ENCODE measurements around the gene IL36RN.

The IL36RN gene

DNA sequence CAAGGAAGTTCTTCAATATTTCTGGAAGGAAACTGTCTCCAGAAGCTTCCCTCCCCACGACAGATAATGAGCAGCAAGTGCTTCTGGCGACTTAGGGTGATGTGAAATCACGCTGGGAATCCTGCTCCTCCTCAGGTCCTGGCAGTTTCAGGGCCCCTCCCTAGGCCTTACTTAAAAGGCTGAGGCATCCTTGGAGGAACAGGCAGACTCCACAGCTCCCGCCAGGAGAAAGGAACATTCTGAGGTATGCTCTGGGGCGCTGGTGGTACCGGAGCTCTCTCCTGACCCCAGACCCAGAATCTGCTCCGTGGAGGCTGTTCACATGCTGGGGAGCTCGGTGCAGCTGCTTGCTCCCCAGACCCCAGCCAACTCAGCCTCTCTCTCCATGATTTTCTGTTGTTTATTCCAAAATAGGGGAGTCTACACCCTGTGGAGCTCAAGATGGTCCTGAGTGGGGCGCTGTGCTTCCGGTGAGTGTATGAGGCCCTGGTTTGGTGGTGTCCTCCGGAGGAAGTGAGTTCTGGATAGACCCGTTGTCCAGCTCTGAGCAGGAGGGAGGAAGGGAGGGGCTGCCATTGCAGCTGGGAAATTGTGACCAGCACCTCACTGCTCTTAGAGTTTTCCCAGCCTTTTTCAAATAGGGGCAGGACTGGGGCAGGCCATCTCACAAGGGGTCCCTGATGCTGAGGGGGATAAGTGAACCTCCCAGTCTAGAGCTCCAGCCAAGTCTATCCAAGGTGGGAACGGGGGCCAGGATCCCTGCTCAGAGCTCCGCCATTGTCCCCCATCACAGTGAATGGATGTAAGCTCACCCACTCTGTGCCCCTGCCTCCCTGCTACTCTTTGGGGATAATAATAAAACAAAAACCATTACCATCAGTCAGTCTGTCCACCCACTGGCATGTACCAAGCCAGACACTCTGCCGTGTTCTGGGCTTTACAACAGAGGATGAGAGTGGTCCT, at the start of gene IL36RN:
Gene IL36RN (plus strand): TSS at position 201 of the 963 bp plus-strand sequence. CDS start 241 bp downstream, at position 442.
- no peak for DNase-seq (ENCODE audit: low read depth, low spot score)

DNA sequence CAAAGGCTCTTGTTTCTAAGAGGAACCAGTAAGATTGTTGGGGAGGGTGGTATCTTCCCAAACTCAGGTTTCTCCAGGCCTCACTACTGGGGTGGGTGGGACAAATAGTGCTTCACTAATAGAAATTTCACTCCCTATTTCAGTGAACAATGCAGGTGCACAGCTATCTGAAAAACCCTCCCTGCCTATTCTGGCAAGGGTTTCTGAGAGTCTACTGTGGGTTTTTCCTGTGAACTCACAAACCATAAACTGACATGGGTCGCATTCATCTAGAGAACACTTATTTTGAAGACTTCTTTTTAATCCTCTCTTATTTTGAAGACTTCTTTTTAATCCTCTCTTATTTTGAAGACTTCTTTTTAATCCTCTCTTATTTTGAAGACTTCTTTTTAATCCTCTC, 49.4 kb upstream of the IL36RN start:
- DNase-seq (ENCODE audit: low read depth, low spot score) = no peak

DNA sequence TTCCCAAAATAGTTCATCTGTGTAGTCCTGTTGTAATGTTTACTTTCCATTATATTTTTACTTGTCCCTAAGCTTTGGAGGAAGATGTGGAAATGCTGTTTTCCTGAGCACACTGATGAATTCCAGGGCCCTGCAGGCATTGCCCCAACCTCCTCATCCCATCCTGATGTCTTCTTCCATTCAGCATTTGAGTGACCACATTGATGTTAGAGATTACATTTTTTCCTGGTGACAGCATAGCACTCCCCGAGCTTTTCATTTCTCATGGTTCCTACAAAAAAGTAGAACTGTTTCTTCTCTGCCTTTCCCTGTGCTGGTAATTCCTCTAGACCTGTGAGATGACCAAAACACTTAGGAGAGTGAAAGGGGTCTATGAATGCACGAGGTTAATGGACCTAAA, 48.9 kb upstream of the IL36RN start:
- no peak for DNase-seq (ENCODE audit: low read depth, low spot score)

DNA sequence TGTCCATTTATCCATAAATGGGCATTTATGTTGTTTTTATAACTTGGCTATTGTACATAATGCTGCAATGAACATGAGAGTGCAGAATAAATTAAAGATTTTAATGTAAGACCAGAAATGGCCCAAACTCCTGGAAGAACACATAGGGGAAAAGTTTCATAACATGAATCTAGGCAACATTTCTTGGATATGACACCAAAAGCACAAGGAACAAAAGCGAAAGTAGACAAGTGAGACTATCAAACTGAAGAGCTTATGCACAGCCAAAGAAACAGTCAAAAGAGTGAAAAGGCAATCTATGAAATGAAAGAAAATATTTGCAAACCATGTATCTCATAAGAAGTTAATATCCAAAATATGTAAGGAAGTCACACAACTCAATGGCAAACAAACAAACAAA, 47.9 kb upstream of the IL36RN start:
- no peak for DNase-seq (ENCODE audit: low read depth, low spot score)

GRCh38 chr2:113012436-113013335, 46.3 kb upstream of the IL36RN start:
- DNase-seq (ENCODE audit: low read depth, low spot score) = peak; percentile 5

DNA sequence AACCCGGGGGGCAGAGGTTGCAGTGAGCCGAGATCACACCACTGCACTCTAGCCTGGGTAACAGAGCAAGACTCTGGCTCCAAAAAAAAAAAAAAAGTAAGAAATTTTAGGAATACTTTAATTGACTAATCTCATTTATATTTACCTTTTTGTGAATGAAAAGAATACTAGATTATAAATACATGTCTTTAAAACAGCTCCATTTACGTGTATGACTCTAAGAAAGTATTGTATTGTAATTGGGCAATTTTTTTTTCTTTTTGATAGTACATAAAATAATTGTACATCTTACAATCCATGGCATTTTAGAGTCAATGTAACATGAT, 45.7 kb upstream of the IL36RN start:
- DNase-seq (ENCODE audit: low read depth, low spot score) = no peak

DNA sequence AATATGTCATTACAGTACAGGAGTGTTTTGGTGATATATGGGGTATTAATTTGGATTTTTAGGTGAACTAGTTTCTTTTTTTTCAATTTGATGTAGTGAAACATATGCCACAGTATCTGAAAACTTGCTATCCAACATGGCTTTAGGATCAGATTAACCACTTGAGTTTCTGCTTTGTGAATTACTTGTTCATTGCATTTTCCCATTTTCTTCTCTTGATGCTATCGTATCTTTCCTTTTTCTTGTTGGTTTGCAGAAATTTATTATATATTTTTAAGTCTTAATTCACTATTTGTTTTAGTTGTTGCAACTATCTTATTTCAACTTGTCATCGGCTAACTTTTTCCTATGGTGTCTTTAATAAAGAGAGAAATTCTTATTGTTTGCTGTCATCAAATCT, 44.9 kb upstream of the IL36RN start:
- no peak for DNase-seq (ENCODE audit: low read depth, low spot score)

GRCh38 chr2:113015042-113015441, 44.0 kb upstream of the IL36RN start:
- DNase-seq (ENCODE audit: low read depth, low spot score) = no peak

GRCh38 chr2:113015655-113016054, 43.3 kb upstream of the IL36RN start:
- DNase-seq (ENCODE audit: low read depth, low spot score) = no peak

- no peak for DNase-seq (ENCODE audit: low read depth, low spot score)
Measured at GRCh38 chr2:113018509-113018908, 40.5 kb upstream of the IL36RN start.

- DNase-seq (ENCODE audit: low read depth, low spot score) = no peak
Measured at GRCh38 chr2:113021312-113021711, 37.7 kb upstream of the IL36RN start.

GRCh38 chr2:113024764-113025163, 34.2 kb upstream of the IL36RN start:
- no peak for DNase-seq (ENCODE audit: low read depth, low spot score)

- no peak for DNase-seq (ENCODE audit: low read depth, low spot score)
Measured at GRCh38 chr2:113025737-113026136, 33.3 kb upstream of the IL36RN start.

- DNase-seq (ENCODE audit: low read depth, low spot score) = no peak
Measured at GRCh38 chr2:113027691-113028090, 31.3 kb upstream of the IL36RN start.

- no peak for DNase-seq (ENCODE audit: low read depth, low spot score)
Measured at GRCh38 chr2:113028112-113028511, 30.9 kb upstream of the IL36RN start.

GRCh38 chr2:113032737-113033136, 26.3 kb upstream of the IL36RN start:
- no peak for DNase-seq (ENCODE audit: low read depth, low spot score)

DNA sequence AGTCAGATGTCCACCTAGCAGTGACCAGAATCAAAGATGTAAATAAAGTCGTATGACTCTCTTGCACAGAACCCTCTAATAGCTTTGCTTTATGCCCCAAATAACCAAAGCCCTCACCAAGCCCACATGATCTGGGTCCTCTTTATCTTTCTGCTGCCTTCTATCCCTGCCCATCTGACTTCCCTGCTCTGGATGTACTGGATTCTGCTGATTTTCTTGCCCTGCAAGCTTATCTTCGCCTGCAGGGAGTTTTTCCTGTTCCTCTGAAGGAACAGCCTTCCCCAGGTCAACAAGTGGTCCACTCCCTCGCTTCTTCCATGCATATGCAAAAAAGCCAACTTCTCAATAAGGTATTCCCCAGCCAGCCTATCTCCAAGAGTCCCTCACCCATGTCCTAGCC, 25.0 kb upstream of the IL36RN start:
- DNase-seq (ENCODE audit: low read depth, low spot score) = no peak

- DNase-seq (ENCODE audit: low read depth, low spot score) = no peak
Measured at GRCh38 chr2:113036763-113037162, 22.2 kb upstream of the IL36RN start.

DNA sequence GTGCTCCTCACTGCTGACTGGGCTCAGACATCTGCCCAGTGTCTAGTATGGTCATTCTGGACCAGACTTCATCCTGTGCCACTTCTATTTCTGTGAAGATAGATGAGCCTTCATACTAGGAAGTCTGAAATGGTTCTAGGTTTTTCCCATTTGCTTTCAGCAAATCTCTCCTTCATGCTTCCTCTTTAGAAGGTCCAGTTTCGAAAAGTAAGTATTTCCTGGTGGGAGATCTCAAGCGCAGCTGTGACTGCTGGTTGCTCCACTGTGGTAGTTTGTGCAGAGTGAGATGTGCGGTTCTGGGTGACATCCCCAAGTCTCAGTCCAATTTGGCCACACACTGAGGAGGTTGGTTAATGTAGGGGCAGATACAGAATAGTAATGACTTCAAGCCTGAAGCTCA, 20.7 kb upstream of the IL36RN start:
- DNase-seq (ENCODE audit: low read depth, low spot score) = no peak

GRCh38 chr2:113039158-113039557, 19.8 kb upstream of the IL36RN start:
- no peak for DNase-seq (ENCODE audit: low read depth, low spot score)

DNA sequence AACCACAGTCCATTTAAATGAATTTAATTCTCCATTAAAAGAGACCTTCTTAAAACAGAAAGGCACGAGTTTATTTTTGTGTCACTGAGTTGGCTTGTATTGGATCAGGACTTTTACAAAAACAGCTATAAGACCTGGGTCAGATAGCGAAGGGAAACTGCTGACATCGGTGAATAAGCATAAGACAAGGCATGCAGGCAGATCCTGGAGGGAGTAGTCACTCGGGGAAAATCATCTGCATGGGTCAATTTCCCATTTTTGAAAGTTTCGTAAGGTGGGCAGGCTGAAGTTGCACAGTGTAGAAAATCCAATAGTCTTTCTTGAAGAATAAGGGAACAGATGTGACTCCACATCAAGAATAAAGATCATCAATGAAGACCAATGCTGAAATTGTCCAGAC, 19.3 kb upstream of the IL36RN start:
- no peak for DNase-seq (ENCODE audit: low read depth, low spot score)

DNA sequence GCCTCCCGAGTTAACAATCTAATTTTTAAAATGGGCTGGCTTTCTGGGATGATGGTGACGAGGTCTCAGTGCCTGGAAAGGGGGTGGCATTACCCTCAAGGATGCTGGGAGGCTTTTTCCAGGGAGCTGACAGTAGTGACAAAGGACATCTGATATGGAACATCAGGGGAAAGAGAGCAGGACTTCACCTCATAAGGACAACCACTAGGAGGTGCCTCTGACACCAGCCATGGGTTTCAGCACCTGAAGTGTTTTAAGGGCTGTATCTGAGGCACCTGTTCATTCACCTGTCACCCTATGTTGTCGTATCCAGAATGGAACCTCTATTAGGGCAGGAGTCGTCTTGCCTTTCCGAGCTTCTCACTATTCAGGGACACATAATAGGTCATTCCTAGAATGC, 17.1 kb upstream of the IL36RN start:
- no peak for DNase-seq (ENCODE audit: low read depth, low spot score)

DNA sequence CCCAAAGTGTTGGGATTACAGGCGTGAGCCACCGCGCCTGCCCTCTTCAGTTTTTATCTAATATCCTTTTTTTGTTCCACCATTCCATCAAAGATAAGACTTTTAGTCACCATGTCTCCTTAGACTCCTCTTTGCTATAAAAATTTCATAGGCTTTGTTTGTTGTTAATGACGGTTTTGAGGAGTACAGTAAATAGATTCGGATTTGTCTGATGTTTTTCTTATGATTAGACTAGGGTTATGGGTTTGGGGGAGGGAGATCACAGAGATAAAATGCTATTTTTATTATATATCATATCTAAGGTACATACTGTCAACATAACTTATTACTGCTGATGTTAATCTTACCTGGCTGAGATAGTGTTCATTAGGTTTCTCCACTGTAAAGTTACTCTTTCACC, 12.5 kb upstream of the IL36RN start:
- no peak for DNase-seq (ENCODE audit: low read depth, low spot score)

Measured in astrocyte of the hippocampus (primary cell).